Measurements from ENCODE around the gene RSPH1. TPM values are rescaled to one million over a fixed set of nuclear protein-coding genes. Genes with fewer than 3 reads are reported as not detected.

The RSPH1 gene
- total and polyA plus RNA-seq, 8 donors, result 0.37 to 8.9 (median 1.8) TPM; not detected in 1

DNA sequence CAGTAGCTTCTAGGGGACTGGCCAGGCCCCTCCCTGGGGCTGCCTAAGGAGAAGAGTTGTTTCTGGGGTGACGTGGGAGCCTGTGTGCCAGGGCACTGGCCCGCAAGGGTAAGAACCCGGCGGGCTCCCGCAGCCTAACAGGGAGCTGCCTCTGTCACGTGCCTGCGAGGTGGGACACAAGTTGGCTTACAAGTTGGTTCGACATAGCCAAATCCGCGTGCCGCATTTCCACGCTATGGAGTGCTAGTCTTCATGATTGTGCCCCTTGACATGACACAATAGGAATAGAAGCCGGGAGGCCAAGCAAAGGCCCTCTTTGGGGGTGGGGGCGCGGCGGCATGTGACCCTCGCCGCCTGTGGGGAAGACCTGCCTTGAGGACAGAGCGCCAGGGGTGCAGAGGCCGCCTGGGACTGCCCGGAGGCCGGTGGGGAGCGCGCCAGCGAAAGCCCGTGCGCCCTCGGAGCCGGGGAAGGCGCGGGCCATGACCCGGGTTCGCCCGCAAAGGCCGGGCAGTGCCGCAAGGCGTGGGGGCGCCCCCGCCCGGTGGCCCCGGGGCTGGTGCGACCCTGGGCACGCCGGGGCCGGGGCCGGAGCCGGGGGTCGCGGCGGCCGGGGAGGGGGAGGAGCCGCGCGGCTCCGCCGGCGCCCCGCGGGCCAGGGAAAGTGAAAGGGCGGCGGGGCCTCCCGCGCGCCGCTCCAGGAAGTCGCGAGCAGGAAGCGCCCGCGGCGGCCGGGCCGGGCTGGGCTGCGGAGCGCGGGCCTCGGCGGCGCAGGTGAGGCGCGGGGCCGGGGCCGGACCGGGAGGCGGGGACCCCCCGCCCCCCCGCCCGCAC lies 17.3 kb upstream of the RSPH1 start, which contains the start of gene SLC37A1:
TSS of gene SLC37A1 (plus strand) at position 702 of the 834 bp plus-strand sequence. CDS start 4,603 bp downstream, outside the sequence.
- H3K4me1 ChIP-seq, result peaks cover 17 to 47% (median 36%) of the 10 kb centered on the region in 4 donors
- peak within 1 kb of the TSS; percentile 86 to 94 (median 90) for H3K27ac ChIP-seq
- intact Hi-C loops (cut with DNase I; ENCODE audit: low total_unique reads), result no loop called here
- no peaks in the 10 kb centered on the region for H3K9me3 ChIP-seq
- WGBS, 5 donors, result 10 to 17% (median 12%) methylated on average over 47 to 88 of the region's 88 CpGs
- H3K36me3 ChIP-seq, result peaks cover 0 to 10% (median 5%) of the 10 kb centered on the region in 4 donors
- peak within 1 kb of the TSS; percentile 85 to 93 (median 90) for H3K4me3 ChIP-seq
- DNase-seq, result peak; percentile 64 to 74
- TF ChIP-seq POLR2AphosphoS5 (IDR thresholded peaks at IDR 0.05), result peak in 1 of 3 donors; percentile 30
- TF ChIP-seq EP300 (IDR thresholded peaks at IDR 0.05), result no peak
- no peak for TF ChIP-seq POLR2A (IDR thresholded peaks at IDR 0.05)
- TF ChIP-seq, protein P1, sequence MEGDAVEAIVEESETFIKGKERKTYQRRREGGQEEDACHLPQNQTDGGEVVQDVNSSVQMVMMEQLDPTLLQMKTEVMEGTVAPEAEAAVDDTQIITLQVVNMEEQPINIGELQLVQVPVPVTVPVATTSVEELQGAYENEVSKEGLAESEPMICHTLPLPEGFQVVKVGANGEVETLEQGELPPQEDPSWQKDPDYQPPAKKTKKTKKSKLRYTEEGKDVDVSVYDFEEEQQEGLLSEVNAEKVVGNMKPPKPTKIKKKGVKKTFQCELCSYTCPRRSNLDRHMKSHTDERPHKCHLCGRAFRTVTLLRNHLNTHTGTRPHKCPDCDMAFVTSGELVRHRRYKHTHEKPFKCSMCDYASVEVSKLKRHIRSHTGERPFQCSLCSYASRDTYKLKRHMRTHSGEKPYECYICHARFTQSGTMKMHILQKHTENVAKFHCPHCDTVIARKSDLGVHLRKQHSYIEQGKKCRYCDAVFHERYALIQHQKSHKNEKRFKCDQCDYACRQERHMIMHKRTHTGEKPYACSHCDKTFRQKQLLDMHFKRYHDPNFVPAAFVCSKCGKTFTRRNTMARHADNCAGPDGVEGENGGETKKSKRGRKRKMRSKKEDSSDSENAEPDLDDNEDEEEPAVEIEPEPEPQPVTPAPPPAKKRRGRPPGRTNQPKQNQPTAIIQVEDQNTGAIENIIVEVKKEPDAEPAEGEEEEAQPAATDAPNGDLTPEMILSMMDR (IDR thresholded peaks at IDR 0.05), result no peak
- no peaks in the 10 kb centered on the region for H3K27me3 ChIP-seq

DNA sequence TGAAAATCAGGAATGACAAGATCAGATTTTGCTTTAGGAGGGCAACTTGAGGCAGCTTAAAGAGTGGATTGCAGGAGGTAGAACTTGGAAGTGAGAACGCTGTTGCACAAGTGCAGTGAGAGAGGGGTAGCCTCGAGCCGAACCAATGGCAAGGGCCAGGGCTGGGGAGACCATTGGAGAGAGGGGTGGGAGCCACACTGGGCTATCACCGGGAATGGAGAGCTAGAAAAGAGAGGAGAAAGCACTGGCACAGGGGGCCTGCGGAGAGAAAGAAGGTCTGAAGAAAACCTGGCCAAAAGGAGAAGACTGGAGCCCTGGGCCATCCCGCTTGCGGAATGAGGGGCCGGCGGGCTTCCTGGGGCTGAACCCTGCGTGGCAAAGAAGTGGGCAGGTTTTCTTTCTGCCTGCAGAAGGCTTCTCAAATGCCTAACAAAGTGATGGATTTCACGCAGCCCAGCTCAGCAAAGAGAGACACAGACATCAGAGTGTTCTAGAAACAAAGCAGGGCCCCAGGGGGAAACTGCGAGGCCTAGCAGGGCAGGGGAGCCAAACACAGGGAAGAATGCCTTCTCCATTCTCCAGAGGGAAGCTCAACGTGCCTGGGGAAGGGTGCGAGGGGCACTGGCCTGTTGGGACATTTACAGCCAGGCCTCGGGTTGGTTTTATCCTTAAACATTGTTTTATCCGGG lies 16.5 kb upstream of the RSPH1 start:
- TF ChIP-seq POLR2AphosphoS5 (IDR thresholded peaks at IDR 0.05), result no peak
- TF ChIP-seq POLR2A (IDR thresholded peaks at IDR 0.05), result no peak
- TF ChIP-seq, protein P1 (IDR thresholded peaks at IDR 0.05), result no peak
- no peak for TF ChIP-seq EP300 (IDR thresholded peaks at IDR 0.05)
- DNase-seq, result no peak
- Histone ChIP-seq H3K4me3 (no peak overlapping the region), H3K9me3 (no peaks in the 10 kb centered on the region), H3K27me3 (no peaks in the 10 kb centered on the region), H3K27ac (peak overlapping the region in 3 of 5 donors; percentile 83 to 93 (median 89)), H3K4me1 (peaks cover 17 to 39% (median 31%) of the 10 kb centered on the region in 4 donors), H3K36me3 (peaks cover 0 to under 1% (median 0%) of the 10 kb centered on the region in 4 donors)
- WGBS, 5 donors, result 94 to 95% (median 94%) methylated on average over 16 of the region's 16 CpGs
- intact Hi-C loops (cut with DNase I; ENCODE audit: low total_unique reads), result no loop called here

DNA sequence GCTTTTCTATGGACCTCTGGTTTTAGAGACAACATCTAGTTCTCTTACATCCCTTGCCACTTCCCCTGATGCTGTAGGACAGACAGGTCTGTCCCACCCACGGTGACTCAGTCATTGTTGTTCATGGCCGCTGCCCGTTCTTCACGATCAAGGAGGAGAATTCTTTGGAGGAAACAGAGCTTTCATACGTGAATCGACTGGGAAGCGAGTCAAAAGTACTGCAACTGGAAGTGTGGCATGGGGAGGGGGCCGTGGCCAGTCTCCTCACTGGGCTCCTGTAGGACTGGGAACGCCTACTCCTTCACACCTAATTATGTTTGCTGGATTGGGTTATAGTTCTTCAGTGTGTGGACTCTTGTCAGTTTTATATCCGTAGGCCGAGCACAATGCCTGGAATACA lies 13.2 kb upstream of the RSPH1 start:
- intact Hi-C loops (cut with DNase I; ENCODE audit: low total_unique reads), result no loop called here
- Histone ChIP-seq H3K4me3 (no peak overlapping the region), H3K36me3 (no peaks in the 10 kb centered on the region), H3K27me3 (no peaks in the 10 kb centered on the region), H3K4me1 (peaks cover 0 to 8% (median 5%) of the 10 kb centered on the region in 4 donors), H3K27ac (peak overlapping the region in 2 of 5 donors; percentile 11 to 14), H3K9me3 (no peaks in the 10 kb centered on the region)
- TF ChIP-seq POLR2AphosphoS5 (IDR thresholded peaks at IDR 0.05) (no peak), EP300 (IDR thresholded peaks at IDR 0.05) (no peak), POLR2A (IDR thresholded peaks at IDR 0.05) (no peak)
- TF ChIP-seq, protein P1 (IDR thresholded peaks at IDR 0.05), result no peak
- 38 to 68% (median 56%) methylated on average over 11 of the region's 11 CpGs for WGBS, 5 donors
- DNase-seq, result no peak

DNA sequence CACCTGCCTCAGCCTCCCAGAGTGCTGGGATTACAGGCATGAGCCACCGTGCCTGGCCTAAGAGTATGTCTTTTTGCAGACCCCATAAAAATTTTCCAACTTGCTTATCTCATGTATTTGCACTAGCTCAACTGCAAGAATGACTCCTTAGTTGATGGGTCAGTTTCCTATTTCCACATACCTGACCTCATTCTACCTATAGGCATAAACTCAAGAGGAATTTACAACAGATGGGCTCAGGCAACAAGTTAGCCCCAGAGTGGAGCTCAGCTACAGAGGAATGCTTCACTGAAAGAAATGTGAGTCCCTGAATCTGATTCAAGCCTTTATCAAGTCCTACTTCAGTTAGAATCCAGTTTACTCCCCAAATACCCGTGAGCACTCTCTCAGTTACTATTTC lies 12.3 kb upstream of the RSPH1 start:
- TF ChIP-seq POLR2A (IDR thresholded peaks at IDR 0.05) (no peak), EP300 (IDR thresholded peaks at IDR 0.05) (no peak), POLR2AphosphoS5 (IDR thresholded peaks at IDR 0.05) (no peak)
- TF ChIP-seq, protein P1 (IDR thresholded peaks at IDR 0.05), result no peak
- no peaks in the 10 kb centered on the region for H3K36me3 ChIP-seq
- H3K4me3 ChIP-seq, result no peak overlapping the region
- H3K27ac ChIP-seq, result no peak overlapping the region
- WGBS, 5 donors, result 65 to 90% (median 72%) methylated on average over 2 of the region's 2 CpGs
- H3K4me1 ChIP-seq, result peaks cover 0 to 10% (median 7%) of the 10 kb centered on the region in 4 donors
- no peaks in the 10 kb centered on the region for H3K27me3 ChIP-seq
- intact Hi-C loops (cut with DNase I; ENCODE audit: low total_unique reads), result no loop called here
- no peak for DNase-seq
- H3K9me3 ChIP-seq, result no peaks in the 10 kb centered on the region
